Endodermal cell (in vitro differentiated cells): ENCODE measurements around the gene DNM1. TPM values are rescaled to one million over a fixed set of nuclear protein-coding genes. Genes with fewer than 3 reads are reported as not detected.

Experiments used
- DNase-seq: peaks from one replicate; pipeline ENCODE4 v3.0.0-alpha.2; 2017
- H3K27ac ChIP-seq: 2 replicates; pipeline ENCODE4 v1.5.1; 2013; ENCODE audit warnings: mild to moderate bottlenecking, low read depth, low read length, moderate library complexity
- H3K27me3 ChIP-seq: 2 replicates; pipeline ENCODE4 v1.6.1; 2013; ENCODE audit warnings: mild to moderate bottlenecking, low read length, moderate library complexity; ENCODE audit not compliant: insufficient read depth, control insufficient read depth, poor library complexity, severe bottlenecking
- H3K36me3 ChIP-seq: 2 replicates; pipeline ENCODE4 v1.7.0; 2013; ENCODE audit warnings: mild to moderate bottlenecking, low read length, moderate library complexity; ENCODE audit not compliant: control insufficient read depth, insufficient read depth
- H3K4me1 ChIP-seq: one replicate; pipeline ENCODE4 v1.7.0; 2013; ENCODE audit warnings: low read length; ENCODE audit not compliant: control insufficient read depth, insufficient read depth
- H3K4me3 ChIP-seq: 2 replicates; pipeline ENCODE4 v1.5.1; 2013; ENCODE audit warnings: mild to moderate bottlenecking, low read length, moderate library complexity
- H3K9ac ChIP-seq: 2 replicates; pipeline ENCODE4 v1.6.1; 2013; ENCODE audit warnings: mild to moderate bottlenecking, low read length, moderate library complexity; ENCODE audit not compliant: poor library complexity, severe bottlenecking; ENCODE audit errors: extremely low read depth
- H3K9me3 ChIP-seq: 2 replicates; pipeline ENCODE4 v1.6.1; 2013; ENCODE audit warnings: mild to moderate bottlenecking, low read length, moderate library complexity; ENCODE audit not compliant: control insufficient read depth
- H3K27ac Mint-ChIP-seq: 2 replicates; pipeline ENCODE4 v1.8.0; 2020; ENCODE audit warnings: mixed read lengths
- H3K27me3 Mint-ChIP-seq: 2 replicates; pipeline ENCODE4 v1.8.0; 2021; ENCODE audit warnings: mild to moderate bottlenecking, mixed read lengths; ENCODE audit not compliant: insufficient read depth
- H3K36me3 Mint-ChIP-seq: 2 replicates; pipeline ENCODE4 v1.8.0; 2020; ENCODE audit warnings: low read depth, mixed read lengths
- H3K4me1 Mint-ChIP-seq: 2 replicates; pipeline ENCODE4 v1.8.0; 2020; ENCODE audit warnings: mixed read lengths
- H3K4me3 Mint-ChIP-seq: 2 replicates; pipeline ENCODE4 v1.8.0; 2020; ENCODE audit warnings: mild to moderate bottlenecking, moderate library complexity, mixed read lengths
- H3K9me3 Mint-ChIP-seq: 2 replicates; pipeline ENCODE4 v1.8.0; 2020; ENCODE audit warnings: mild to moderate bottlenecking, mixed read lengths
- WGBS, 2 experiments: methylation state at CpG; one replicate each; pipeline versions ENCODE4 v1.1.5 to v1.1.7; 2013; ENCODE audit warnings: missing lambda C conversion rate in 2 of 2, mixed read lengths in 1 of 2; ENCODE audit not compliant: insufficient coverage in 1 of 2, insufficient read length in 1 of 2; 5-methylcytosine and 5-hydroxymethylcytosine counted together
- total RNA-seq, 2 donors: library from RNA; stranded (reverse); fragmentation: NEBNext Ultra II Directional in 1 of 2; extraction: Animal tissue kit (Norgen Biotek cat#: 25700) in 1 of 2; gene quantifications; 2 replicates in 1 of 2; 3 replicates in 1 of 2; pipeline ENCODE4 v1.2.1, GENCODE V29; 2021
- TF ChIP-seq, protein P1 (sequence below): fragments of 200-600 bp; sonication (generic); conservative IDR thresholded peaks from 2 replicates; pipeline ENCODE4 v1.5.0; 2021; ENCODE audit warnings: antibody characterized with exemption, mild to moderate bottlenecking

The DNM1 gene
- total RNA-seq, 2 donors from 2014 or later = 55.8 to 147 TPM

- 92 to 100% methylated on average over 1 to 22 of the region's 22 CpGs for WGBS, 2 experiments
- Mint-ChIP-seq H3K36me3 (no peaks in the 10 kb centered on the region), H3K4me1 (no peaks in the 10 kb centered on the region), H3K9me3 (no peaks in the 10 kb centered on the region), H3K4me3 (no peak overlapping the region), H3K27ac (no peak overlapping the region), H3K27me3 (peaks cover 2% of the 10 kb centered on the region)
- TF ChIP-seq, protein P1, sequence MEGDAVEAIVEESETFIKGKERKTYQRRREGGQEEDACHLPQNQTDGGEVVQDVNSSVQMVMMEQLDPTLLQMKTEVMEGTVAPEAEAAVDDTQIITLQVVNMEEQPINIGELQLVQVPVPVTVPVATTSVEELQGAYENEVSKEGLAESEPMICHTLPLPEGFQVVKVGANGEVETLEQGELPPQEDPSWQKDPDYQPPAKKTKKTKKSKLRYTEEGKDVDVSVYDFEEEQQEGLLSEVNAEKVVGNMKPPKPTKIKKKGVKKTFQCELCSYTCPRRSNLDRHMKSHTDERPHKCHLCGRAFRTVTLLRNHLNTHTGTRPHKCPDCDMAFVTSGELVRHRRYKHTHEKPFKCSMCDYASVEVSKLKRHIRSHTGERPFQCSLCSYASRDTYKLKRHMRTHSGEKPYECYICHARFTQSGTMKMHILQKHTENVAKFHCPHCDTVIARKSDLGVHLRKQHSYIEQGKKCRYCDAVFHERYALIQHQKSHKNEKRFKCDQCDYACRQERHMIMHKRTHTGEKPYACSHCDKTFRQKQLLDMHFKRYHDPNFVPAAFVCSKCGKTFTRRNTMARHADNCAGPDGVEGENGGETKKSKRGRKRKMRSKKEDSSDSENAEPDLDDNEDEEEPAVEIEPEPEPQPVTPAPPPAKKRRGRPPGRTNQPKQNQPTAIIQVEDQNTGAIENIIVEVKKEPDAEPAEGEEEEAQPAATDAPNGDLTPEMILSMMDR = no peak
- H3K27me3 ChIP-seq = no peaks in the 10 kb centered on the region
- H3K9me3 ChIP-seq = no peaks in the 10 kb centered on the region
- no peak overlapping the region for H3K9ac ChIP-seq
- no peaks in the 10 kb centered on the region for H3K4me1 ChIP-seq
- peaks cover 10% of the 10 kb centered on the region for H3K36me3 ChIP-seq
- DNase-seq = no peak
- H3K4me3 ChIP-seq = no peak overlapping the region
- H3K27ac ChIP-seq = no peak overlapping the region
These were observed 29.6 kb downstream of the DNM1 start for GRCh38 chr9:128232528-128233428.

GRCh38 chr9:128233817-128234406 is 30.7 kb downstream of the DNM1 start:
- no peaks in the 10 kb centered on the region for H3K4me1 Mint-ChIP-seq
- H3K27ac Mint-ChIP-seq = no peak overlapping the region
- H3K36me3 Mint-ChIP-seq = peaks cover 2% of the 10 kb centered on the region
- no peak overlapping the region for H3K27ac ChIP-seq
- H3K4me1 ChIP-seq = no peaks in the 10 kb centered on the region
- no peak overlapping the region for H3K9ac ChIP-seq
- 95 to 97% methylated on average over 17 to 28 of the region's 28 CpGs for WGBS, 2 experiments
- no peak for DNase-seq
- H3K9me3 Mint-ChIP-seq = no peaks in the 10 kb centered on the region
- TF ChIP-seq, protein P1 = no peak
- H3K36me3 ChIP-seq = peaks cover 10% of the 10 kb centered on the region
- H3K27me3 ChIP-seq = no peaks in the 10 kb centered on the region
- H3K4me3 ChIP-seq = no peak overlapping the region
- H3K9me3 ChIP-seq = no peaks in the 10 kb centered on the region
- no peak overlapping the region for H3K4me3 Mint-ChIP-seq
- H3K27me3 Mint-ChIP-seq = peaks cover 2% of the 10 kb centered on the region

DNA sequence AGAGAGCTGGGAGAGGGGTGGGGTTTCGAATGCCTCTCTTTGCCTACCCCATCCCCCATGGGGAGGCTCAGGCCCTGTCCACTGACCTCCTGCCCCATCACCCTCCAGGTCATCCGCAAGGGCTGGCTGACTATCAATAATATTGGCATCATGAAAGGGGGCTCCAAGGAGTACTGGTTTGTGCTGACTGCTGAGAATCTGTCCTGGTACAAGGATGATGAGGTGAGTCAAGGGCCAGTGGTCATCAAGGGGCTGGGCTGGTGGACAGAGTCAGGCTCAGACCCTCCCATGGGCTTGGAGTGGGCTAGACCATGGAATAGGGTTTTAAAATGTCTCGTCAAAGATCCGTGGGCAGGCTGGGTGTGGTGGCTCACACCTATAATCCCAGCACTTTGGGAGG is 38.9 kb downstream of the DNM1 start:
- H3K27me3 Mint-ChIP-seq = no peaks in the 10 kb centered on the region
- 80 to 94% methylated on average over 2 to 4 of the region's 4 CpGs for WGBS, 2 experiments
- Histone ChIP-seq H3K4me3 (no peak overlapping the region), H3K27ac (no peak overlapping the region), H3K9ac (no peak overlapping the region), H3K9me3 (no peaks in the 10 kb centered on the region), H3K27me3 (no peaks in the 10 kb centered on the region), H3K4me1 (no peaks in the 10 kb centered on the region), H3K36me3 (peaks cover 10% of the 10 kb centered on the region)
- TF ChIP-seq, protein P1 = no peak
- H3K36me3 Mint-ChIP-seq = peaks cover 5% of the 10 kb centered on the region
- DNase-seq = no peak
- no peaks in the 10 kb centered on the region for H3K4me1 Mint-ChIP-seq
- no peak overlapping the region for H3K4me3 Mint-ChIP-seq
- no peak overlapping the region for H3K27ac Mint-ChIP-seq
- H3K9me3 Mint-ChIP-seq = no peaks in the 10 kb centered on the region
